Fibroblast of skin of abdomen (primary cell): Measurements from ENCODE around the gene CEP131.

Experiments
- DNase-seq: peaks from one replicate; pipeline ENCODE4 v3.0.0-alpha.2; 2013

The CEP131 gene

DNA sequence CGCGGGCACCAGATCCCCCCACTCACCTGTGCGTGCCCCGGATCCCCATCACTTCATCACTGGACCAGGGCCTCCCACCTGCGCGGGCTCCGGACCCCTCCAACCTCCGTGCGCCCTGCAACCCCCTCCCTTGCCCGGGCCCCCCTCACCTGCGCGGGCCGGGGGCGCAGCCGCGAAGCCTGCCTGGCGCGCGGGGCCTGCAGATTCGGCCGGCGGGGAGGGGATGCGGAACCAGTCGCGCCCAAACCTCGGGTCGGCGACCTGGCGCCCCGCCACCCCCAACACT, 202 bp downstream of the CEP131 start:
- no peak for DNase-seq

DNA sequence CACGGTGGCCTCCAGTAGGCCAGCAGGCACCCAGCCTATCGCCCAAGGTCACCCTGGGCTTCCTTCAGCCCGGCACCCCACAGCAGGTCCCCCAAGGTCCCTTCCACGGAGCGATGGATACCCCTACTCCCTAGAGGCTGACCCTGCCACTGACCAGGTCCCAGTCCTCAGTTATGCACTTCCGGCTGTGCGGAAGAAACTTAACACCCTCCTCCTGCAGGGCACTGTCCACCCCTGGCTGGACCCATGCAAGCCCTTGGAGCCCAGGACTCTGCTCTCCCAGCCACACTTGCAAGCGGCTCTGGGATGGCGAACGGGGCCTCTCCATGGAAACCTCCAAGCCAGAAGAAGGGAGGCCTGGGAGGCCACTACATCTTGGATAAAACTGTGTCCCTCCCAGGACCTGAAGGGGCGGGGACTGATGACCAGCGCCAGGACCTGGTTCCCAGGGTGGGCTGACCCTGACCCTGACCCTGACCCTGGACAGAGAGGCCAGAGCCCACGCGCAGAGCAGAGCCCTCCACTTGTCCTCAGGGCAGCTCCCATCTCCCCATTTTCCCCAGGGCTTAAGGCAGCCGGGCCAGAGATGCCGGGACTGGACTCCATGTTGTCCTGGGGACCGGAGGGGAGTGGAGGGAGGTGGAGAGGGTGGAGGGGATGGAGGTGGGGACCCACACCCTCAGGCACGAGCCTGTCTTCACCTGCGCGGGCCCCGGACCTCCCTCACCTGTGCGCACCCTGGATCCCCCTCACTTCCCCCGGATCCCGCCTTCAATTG, 734 bp downstream of the CEP131 start:
- no peak for DNase-seq

DNA sequence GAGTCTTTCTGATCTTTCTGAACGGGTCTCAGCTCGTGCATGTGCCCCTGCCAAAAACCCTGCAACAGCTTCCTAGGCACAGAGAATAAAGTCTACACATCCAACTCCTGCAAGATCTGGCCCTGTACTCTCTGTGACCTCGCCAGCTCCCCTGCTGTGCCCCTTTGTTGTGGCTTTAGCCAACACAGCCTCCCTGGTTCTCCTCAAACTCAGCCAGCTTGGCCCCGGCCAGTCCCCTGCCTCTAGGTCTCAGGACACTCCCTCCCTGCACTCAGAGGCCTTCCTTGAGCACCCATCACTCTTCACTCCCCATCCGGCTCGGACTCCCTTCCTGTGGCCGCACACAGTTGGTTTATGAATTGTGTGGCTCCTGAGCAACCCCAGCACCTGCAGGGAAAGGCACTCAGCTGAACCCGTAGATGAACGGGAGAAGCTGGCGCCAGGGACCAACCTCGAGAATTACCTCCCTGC, 1.4 kb downstream of the CEP131 start:
- no peak for DNase-seq

DNA sequence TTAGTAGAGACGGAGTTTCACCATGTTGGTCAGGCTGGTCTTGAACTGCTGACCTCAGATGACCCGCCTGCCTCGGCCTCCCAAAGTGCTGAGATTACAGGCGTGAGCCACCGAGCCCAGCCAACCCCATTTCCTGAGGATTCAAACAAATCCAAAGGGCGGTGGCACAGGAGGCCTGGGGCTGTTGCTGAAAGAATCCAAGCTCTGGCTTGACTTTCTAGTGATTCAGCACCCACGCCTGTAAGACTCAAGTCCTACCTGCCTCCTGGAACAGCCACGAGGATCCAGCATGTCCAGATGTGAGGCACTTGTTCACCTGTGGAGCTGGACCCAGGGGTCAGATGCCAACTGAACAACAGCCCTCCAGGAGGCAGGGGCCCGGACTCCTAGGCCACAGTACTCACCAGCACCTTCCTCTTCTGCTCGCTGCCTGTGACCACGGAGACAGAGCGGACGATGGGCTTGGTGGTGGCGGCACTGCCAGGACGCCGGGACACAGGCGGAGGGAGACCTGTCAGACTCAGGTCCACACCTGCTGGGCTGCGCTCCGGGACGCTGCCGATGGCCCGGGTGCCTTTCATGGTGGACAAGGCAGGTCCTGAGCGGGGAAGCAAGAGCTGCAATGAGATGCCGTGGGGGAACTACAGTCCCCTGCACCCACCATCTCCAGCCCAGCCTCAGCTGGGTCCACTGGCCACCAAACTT, 3.1 kb downstream of the CEP131 start:
- DNase-seq: no peak

GRCh38 chr17:81218991-81219390, 3.8 kb downstream of the CEP131 start:
- DNase-seq: no peak

DNA sequence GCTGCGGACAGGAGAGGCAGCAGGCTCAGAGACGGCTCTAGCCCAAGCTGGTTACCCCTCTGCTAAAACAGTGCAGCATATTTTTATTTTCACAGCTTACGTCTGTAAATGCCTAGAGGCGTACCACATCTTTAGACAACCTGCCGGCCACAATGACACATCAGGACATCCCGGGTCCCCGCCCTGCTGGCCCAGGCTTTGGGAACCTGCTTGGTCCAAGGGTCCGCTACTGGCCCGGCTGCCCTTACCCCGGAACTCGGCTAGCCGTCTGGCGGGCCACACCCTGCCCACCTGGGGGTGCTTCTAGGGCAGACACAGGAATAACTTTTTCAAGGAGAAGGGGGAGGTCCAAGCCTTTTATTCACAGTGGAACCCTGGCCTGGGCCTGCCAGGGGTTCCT, 4.3 kb downstream of the CEP131 start:
- DNase-seq: no peak

- DNase-seq: no peak
Observed at GRCh38 chr17:81217491-81217890, 5.3 kb downstream of the CEP131 start.

DNA sequence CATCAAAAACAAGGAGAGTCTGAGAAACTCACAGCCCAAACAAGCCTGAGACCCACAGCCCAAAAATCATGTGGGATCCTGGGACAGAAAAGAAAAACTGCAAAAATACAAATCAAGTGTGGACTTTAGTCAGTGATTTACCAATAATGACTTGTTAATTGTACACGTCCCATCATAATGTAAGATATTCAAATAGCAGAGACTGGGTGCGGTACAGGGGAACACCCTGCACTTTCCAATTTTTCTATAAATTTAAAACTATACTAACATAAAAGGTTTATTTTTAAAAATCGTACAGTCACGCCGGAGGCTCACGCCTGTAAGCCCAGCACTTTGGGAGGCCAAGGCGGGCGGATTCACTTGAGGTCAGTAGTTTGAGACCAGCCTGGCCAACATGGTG, 8.8 kb downstream of the CEP131 start:
- no peak for DNase-seq

- DNase-seq: no peak
Observed at GRCh38 chr17:81212365-81212764, 10.4 kb downstream of the CEP131 start.

- DNase-seq: no peak
Observed at GRCh38 chr17:81210868-81211267, 11.9 kb downstream of the CEP131 start.

DNA sequence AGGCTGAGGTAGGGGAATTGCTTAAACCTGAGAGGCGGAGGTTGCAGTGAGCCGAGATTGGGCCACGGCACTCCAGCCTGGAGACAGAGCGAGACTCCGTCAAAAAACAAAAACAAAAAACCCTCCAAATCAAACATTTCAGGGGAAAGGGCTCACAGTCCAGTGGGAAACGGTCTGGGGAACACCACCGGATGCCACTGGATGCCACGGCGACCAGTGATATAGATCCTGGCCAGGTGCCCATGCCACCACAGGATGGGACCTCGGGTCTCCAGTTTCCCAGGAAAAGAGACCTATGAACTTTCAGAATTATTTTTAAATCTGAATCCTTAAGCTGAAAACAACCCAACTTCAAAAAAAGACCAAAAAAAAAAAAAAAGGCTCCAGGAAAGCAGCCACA, 12.3 kb downstream of the CEP131 start:
- DNase-seq: no peak

GRCh38 chr17:81209141-81209540, 13.6 kb downstream of the CEP131 start:
- DNase-seq: no peak

GRCh38 chr17:81208651-81209050, 14.1 kb downstream of the CEP131 start:
- no peak for DNase-seq

GRCh38 chr17:81207610-81208581, 14.9 kb downstream of the CEP131 start:
- DNase-seq: no peak

GRCh38 chr17:81206657-81207056, 16.1 kb downstream of the CEP131 start:
- DNase-seq: no peak

DNA sequence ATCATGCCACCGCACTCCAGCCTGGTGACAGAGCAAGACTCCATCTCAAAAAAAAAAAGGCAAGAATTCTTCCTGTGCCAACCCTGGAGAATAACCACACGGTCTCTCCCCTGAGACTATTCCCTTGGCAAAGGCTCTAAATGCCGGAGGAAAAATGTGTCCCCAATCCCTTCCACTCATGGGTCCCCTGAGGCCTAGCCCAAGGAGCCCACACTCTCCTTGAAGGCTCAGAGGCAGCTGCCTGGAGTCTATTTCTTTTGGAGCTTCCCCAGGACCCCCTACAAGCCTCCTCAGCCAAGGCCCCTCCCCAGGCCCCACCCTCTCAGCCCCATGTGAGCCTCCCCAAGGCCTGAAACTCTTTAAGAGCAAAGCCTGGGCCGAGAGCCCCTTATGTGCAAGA, 16.6 kb downstream of the CEP131 start:
- DNase-seq: no peak

DNA sequence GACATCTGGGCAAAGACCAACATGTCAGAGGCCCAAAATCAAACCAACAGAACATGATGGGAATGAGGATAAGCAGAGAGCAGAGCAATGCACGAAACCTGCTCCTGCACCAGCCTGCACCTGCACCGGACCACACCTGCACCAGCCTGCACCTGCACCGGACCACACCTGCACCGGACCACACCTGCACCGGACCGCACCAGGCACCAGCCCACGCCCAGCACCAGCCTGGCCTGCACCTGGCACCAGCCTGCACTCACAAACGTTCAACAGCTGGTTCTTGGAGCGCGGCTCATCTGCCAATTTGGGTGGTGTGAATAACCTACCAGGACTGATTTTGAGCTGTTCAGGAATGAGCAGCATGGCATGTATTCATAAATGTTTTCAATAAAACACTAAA, 18.2 kb downstream of the CEP131 start:
- DNase-seq: no peak

GRCh38 chr17:81203136-81203535, 19.6 kb downstream of the CEP131 start:
- no peak for DNase-seq

- DNase-seq: no peak
Observed at GRCh38 chr17:81202318-81202717, 20.4 kb downstream of the CEP131 start.

DNA sequence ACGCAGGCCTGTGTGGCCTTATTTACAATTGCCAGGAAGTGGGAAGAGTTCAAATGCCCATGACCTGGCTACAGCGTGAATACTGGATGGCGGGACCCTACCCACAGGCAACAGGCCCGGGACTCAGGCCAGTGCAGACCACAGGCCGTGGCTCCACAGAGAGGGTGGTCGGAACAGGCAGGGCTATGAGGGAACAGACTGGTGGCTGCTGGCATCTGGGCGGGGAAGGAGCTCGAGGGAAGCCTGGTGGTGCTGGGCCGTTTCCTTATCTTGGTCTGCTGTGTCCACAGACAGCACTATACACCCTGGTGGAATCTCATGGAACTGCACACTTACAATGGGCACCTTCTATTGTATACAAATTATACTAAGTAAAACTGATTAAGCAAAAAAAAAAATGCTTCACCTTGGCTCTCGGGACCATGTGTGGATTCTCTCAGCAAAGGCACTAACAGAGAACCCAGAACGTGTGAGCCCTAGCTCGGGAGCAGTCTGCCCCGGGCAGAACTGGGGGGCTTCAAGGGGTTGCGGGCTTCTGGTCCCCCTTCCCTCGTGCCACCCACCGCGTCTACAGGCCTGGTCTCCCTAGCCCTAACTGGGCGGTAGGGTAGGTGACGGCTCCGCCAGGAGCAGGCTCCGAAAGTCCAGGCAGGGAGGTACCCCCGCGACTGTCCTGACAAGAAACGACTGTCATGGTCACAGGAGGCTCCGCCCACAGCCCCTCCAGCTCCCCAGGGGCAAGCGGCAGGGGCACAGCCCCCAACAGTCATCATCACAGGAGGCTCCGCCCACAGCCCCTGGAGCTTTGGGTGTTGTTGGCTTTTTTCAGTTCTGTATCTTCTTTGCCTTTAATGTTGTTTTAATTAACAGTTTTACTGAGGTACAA, 21.8 kb downstream of the CEP131 start:
- peak; percentile 44 for DNase-seq

- DNase-seq: no peak
Observed at GRCh38 chr17:81200201-81200600, 22.6 kb downstream of the CEP131 start.

GRCh38 chr17:81199482-81199830, 23.3 kb downstream of the CEP131 start:
- no peak for DNase-seq
